GM21717 (cell line): ENCODE results near the gene ZNF280D.

ENCODE experiments used
- ATAC-seq: cut with Tn5 transposase; IDR thresholded peaks from one replicate; pipeline ENCODE4 v1.9.1; 2021; ENCODE audit warnings: mild to moderate bottlenecking, moderate library complexity; ENCODE audit not compliant: unreplicated experiment

The ZNF280D gene

GRCh38 chr15:56653787-56654186 lies 79.5 kb downstream of the ZNF280D start:
- ATAC-seq = no peak

GRCh38 chr15:56653107-56653506 lies 80.2 kb downstream of the ZNF280D start:
- ATAC-seq = no peak

- ATAC-seq = no peak
These were observed 85.0 kb downstream of the ZNF280D start for GRCh38 chr15:56648311-56648710.

GRCh38 chr15:56640549-56640948 lies 92.8 kb downstream of the ZNF280D start:
- no peak for ATAC-seq

GRCh38 chr15:56640127-56640526 lies 93.2 kb downstream of the ZNF280D start:
- ATAC-seq = no peak

- ATAC-seq = no peak
These were observed 93.7 kb downstream of the ZNF280D start for GRCh38 chr15:56639631-56640030.

GRCh38 chr15:56631765-56632164 lies 101.5 kb downstream of the ZNF280D start:
- no peak for ATAC-seq

GRCh38 chr15:56628893-56629532 lies 104.3 kb downstream of the ZNF280D start:
- ATAC-seq = no peak

- ATAC-seq = no peak
These were observed 113.4 kb downstream of the ZNF280D start for GRCh38 chr15:56619887-56620286.

- ATAC-seq = no peak
These were observed 115.7 kb downstream of the ZNF280D start for GRCh38 chr15:56617628-56618027.

- no peak for ATAC-seq
These were observed 116.8 kb downstream of the ZNF280D start for GRCh38 chr15:56616551-56616950.

GRCh38 chr15:56613811-56614210 lies 119.5 kb downstream of the ZNF280D start:
- no peak for ATAC-seq

GRCh38 chr15:56608993-56609392 lies 124.3 kb downstream of the ZNF280D start:
- peak; percentile 38 for ATAC-seq

GRCh38 chr15:56608140-56608778 lies 125.0 kb downstream of the ZNF280D start:
- ATAC-seq = peak; percentile 95

GRCh38 chr15:56602253-56602652 lies 131.1 kb downstream of the ZNF280D start:
- ATAC-seq = no peak

GRCh38 chr15:56600380-56600779 lies 132.9 kb downstream of the ZNF280D start:
- ATAC-seq = no peak

GRCh38 chr15:56598991-56599390 lies 134.3 kb downstream of the ZNF280D start:
- ATAC-seq = no peak

- no peak for ATAC-seq
These were observed 145.6 kb downstream of the ZNF280D start for GRCh38 chr15:56587686-56588085.

GRCh38 chr15:56586206-56586605 lies 147.1 kb downstream of the ZNF280D start:
- no peak for ATAC-seq

GRCh38 chr15:56582785-56583184 lies 150.5 kb downstream of the ZNF280D start:
- no peak for ATAC-seq
